NCI-H1436 treated with DMSO at 0.1 percent for 48 hours (cell line): ENCODE measurements around the gene GOT2.
"Not testable (repeated sequence)": the region's sequence is repeated elsewhere in the genome, so short reads cannot be mapped to it uniquely, and the experiment has no call there.

Source experiments
- DNase-seq: peaks from one replicate; lab custom pipeline; 2025; lab: John Stamatoyannopoulos, UW

Gene GOT2

GRCh38 chr16:58717994-58718393 lies 16.1 kb downstream of the GOT2 start:
- no peak for DNase-seq

- no peak for DNase-seq
These were observed 17.6 kb downstream of the GOT2 start for GRCh38 chr16:58716468-58716867.

- no peak for DNase-seq
These were observed 20.4 kb downstream of the GOT2 start for GRCh38 chr16:58713742-58714141.

- no peak for DNase-seq
These were observed 24.8 kb downstream of the GOT2 start for GRCh38 chr16:58709333-58709732.

GRCh38 chr16:58699151-58699550 lies 35.0 kb downstream of the GOT2 start:
- no peak for DNase-seq

GRCh38 chr16:58695368-58695767 lies 38.7 kb downstream of the GOT2 start:
- DNase-seq: no peak

GRCh38 chr16:58692450-58692849 lies 41.7 kb downstream of the GOT2 start:
- DNase-seq: no peak

- DNase-seq: not testable (repeated sequence)
These were observed 47.0 kb downstream of the GOT2 start for GRCh38 chr16:58686985-58687706.

GRCh38 chr16:58685084-58685449 lies 49.0 kb downstream of the GOT2 start:
- no peak for DNase-seq

GRCh38 chr16:58684354-58685083 lies 49.6 kb downstream of the GOT2 start, which contains the start of gene SLC38A7:
Gene SLC38A7 (minus strand): TSS chr16:58684770. CDS start chr16:58680126, 4,644 bp downstream.
- DNase-seq: peak; percentile 4

GRCh38 chr16:58684001-58684353 lies 50.1 kb downstream of the GOT2 start:
- no peak for DNase-seq

GRCh38 chr16:58679763-58680162 lies 54.4 kb downstream of the GOT2 start:
- no peak for DNase-seq

- DNase-seq: no peak
These were observed 55.4 kb downstream of the GOT2 start for GRCh38 chr16:58678716-58679115.

GRCh38 chr16:58678269-58678668 lies 55.8 kb downstream of the GOT2 start:
- DNase-seq: no peak

GRCh38 chr16:58670946-58671583 lies 63.1 kb downstream of the GOT2 start:
- no peak for DNase-seq

GRCh38 chr16:58670177-58670576 lies 63.9 kb downstream of the GOT2 start:
- DNase-seq: no peak

GRCh38 chr16:58665200-58665599 lies 68.9 kb downstream of the GOT2 start:
- DNase-seq: no peak

- no peak for DNase-seq
These were observed 72.8 kb downstream of the GOT2 start for GRCh38 chr16:58661199-58661830.

GRCh38 chr16:58659911-58660310 lies 74.2 kb downstream of the GOT2 start:
- DNase-seq: not testable (repeated sequence)

GRCh38 chr16:58658796-58659211 lies 75.3 kb downstream of the GOT2 start:
- no peak for DNase-seq
